Measurements from ENCODE around the gene GBA3.

Gene GBA3

GRCh38 chr4:22790631-22791030, 97.9 kb downstream of the GBA3 start:
- no peak for ATAC-seq

- ATAC-seq = no peak
Measured at GRCh38 chr4:22794732-22795131, 102.0 kb downstream of the GBA3 start.

- no peak for ATAC-seq
Measured at GRCh38 chr4:22801391-22801790, 108.7 kb downstream of the GBA3 start.

- ATAC-seq = no peak
Measured at GRCh38 chr4:22802876-22803275, 110.1 kb downstream of the GBA3 start.

GRCh38 chr4:22803512-22803911, 110.8 kb downstream of the GBA3 start:
- ATAC-seq = no peak

GRCh38 chr4:22814906-22815305, 122.2 kb downstream of the GBA3 start:
- no peak for ATAC-seq

- no peak for ATAC-seq
Measured at GRCh38 chr4:22824091-22824490, 131.4 kb downstream of the GBA3 start.

GRCh38 chr4:22842360-22843018, 149.8 kb downstream of the GBA3 start:
- no peak for ATAC-seq

- no peak for ATAC-seq
Measured at GRCh38 chr4:22848332-22848731, 155.6 kb downstream of the GBA3 start.

- ATAC-seq = no peak
Measured at GRCh38 chr4:22850055-22850454, 157.3 kb downstream of the GBA3 start.

GRCh38 chr4:22850630-22851029, 157.9 kb downstream of the GBA3 start:
- ATAC-seq = no peak

GRCh38 chr4:22857411-22857810, 164.7 kb downstream of the GBA3 start:
- no peak for ATAC-seq

GRCh38 chr4:22859318-22859717, 166.6 kb downstream of the GBA3 start:
- ATAC-seq = no peak

Measured in activated CD4-positive, CD25-positive, alpha-beta regulatory T cell treated with anti-CD3 and anti-CD28 coated beads, Interleukin-2, amount 50 U/mL, for 24 hours (primary cell).